Activated CD8-positive, alpha-beta memory T cell treated with anti-CD3 and anti-CD28 coated beads for 36 hours (primary cell): Measurements from ENCODE around the gene MYL3. TPM values are rescaled to one million over a fixed set of nuclear protein-coding genes. Genes with fewer than 3 reads are reported as not detected.

Experiments
- CTCF ChIA-PET: fragments of 350-600 bp; sonication (Branson Sonifier 250); formaldehyde crosslinking; loops from one replicate; lab custom pipeline; 2021; ENCODE audit warnings: antibody characterized with exemption; lab: Charles Lee
- POLR2A ChIA-PET: fragments of 350-600 bp; sonication (Branson Sonifier 250); formaldehyde crosslinking; loops from one replicate; lab custom pipeline; 2021; ENCODE audit warnings: antibody characterized with exemption; lab: Charles Lee
- total RNA-seq, 2 experiments: library from RNA; stranded (reverse); gene quantifications; one replicate each; pipeline ENCODE4 v1.2.3, GENCODE V29; 2021

Gene MYL3
- total RNA-seq, 2 experiments from 2014 or later: not detected

DNA sequence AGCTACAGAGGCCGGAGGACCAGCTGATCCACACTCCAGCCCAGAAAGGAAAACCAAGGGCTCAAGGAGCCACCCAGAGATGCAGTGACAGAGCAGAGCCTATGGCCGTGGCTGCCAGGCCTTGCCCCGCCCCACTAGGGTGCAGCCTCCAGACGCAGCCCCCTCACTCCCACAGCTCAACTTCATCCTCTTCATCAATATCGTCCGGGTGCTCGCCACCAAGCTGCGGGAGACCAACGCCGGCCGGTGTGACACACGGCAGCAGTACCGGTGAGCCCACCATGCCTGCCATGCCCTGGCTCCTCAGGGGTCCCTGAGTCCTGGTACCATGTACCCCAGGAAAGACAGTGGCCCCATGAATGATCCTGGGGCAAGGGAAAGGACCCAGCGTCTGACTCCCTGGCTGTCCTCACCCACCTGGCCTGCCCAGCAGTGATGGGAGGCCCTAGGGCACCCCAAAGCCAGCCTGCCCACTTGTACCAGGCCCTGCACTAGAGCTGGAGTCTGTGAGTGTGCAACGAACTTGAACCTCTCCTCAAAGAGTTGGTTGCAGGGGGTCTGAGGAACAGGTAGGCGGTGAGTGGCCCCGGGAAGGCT is 38.4 kb upstream of the MYL3 start:
- ChIA-PET POLR2A (no interaction called here), CTCF (interaction anchor here (0.6 to 1.9 kb wide), 3 partner anchors 8 to 782 kb away, joined by 3 to 7 read pairs (median 3); no protein-coding TSS in a partner anchor)

DNA sequence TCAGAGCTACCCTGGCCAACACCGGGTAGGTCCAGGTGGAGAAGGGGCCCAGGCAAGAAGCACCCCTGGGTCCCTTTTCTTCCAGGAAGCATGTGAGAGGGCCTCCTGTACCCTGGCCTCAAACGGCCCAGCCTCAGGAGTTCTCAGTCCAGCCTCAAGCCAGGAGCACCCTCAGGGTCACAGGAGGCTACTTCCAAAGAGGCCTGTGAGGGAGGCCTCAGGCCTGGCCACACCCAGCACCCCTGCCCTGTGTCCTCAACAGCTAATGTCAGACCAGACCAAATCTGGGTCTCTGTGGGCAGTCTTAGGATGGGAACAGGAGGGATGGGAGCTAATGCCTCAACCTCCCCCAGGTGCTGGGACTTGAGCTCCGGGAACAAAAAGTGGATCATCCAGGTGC is 37.8 kb upstream of the MYL3 start:
- ChIA-PET POLR2A (no interaction called here), CTCF (interaction anchor here (0.6 to 1.9 kb wide), 3 partner anchors 8 to 783 kb away, joined by 3 to 7 read pairs (median 3); no protein-coding TSS in a partner anchor)

DNA sequence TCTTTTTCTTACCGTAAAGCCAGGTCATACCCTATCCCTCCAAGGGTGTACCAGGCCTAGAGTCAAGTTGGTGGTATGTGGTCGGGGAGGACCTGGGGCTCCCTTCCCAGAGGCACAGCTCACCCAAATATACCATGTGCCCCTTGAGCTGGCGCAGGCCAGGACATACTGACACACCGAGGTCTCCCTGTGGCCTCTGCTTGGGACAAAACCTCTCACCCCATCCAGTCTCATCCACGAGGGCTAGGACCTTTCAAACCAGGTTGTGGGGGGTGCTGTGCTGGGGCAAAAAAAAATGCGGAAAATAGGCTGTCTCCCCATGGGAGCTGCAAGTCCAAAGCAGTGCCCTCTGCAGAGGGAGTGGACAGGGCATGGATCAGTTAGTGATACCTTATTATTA is 37.1 kb upstream of the MYL3 start:
- ChIA-PET POLR2A (no interaction called here), CTCF (interaction anchor here (1.1 to 1.9 kb wide), 2 partner anchors 9 to 33 kb away, joined by 3 to 7 read pairs; no protein-coding TSS in a partner anchor)

DNA sequence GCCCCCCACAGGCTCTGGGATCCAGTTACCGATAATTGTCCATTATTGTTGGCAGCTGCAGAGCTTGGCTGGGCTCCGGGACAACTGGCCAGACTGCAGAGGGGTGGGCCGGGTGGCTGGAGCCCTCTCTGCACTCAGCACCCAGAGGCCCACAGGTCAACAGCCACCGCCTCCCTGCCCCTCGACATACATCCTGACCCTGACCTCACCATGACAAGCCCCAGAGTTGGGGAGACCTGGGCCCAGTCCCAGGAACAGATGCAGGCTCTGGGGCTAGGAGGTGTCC is 36.7 kb upstream of the MYL3 start:
- ChIA-PET POLR2A (no interaction called here), CTCF (interaction anchor here (1.9 kb wide), 1 partner anchor 33 kb away, joined by 7 read pairs; no protein-coding TSS in a partner anchor)

DNA sequence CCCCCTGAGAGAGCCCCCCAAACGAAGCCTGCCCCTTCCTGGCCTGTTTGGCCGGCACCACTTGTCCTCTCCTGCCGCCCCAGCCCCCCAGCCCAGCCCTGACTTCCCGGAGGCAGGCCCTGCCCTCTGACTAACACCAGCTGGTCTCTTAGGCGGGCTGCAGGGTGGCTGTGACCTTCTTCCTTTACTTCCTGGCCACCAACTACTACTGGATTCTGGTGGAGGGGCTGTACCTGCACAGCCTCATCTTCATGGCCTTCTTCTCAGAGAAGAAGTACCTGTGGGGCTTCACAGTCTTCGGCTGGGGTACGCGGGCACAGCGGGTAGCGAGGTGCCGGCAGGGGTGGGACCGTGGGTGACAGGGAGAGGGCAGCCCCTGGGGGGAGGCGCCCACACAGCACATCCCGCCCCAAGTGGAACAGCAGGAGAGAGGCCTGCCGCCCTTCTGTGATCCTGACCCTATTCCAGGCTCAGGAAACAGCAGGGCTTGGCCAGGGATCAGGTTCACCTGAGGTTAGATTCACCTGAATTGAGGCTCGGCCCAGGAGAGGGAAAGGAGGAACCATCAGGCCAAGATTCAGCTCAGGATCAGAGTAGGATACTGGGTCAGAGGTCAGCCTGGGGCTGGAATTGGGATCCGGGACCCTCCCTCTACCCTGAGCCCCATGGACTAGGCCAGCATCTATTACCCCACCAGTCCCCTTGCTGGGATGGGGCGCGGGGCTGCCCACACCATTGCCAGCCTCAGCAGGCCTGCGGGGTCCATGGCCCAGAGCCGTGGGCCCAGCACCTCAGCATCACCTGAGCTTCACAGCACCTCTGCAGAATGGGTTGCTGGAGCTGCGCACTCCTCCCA is 36.1 kb upstream of the MYL3 start:
- POLR2A ChIA-PET: no interaction called here
- CTCF ChIA-PET: interaction anchor here (1.6 kb wide), 1 partner anchor 32 kb away, joined by 4 read pairs; no protein-coding TSS in a partner anchor

DNA sequence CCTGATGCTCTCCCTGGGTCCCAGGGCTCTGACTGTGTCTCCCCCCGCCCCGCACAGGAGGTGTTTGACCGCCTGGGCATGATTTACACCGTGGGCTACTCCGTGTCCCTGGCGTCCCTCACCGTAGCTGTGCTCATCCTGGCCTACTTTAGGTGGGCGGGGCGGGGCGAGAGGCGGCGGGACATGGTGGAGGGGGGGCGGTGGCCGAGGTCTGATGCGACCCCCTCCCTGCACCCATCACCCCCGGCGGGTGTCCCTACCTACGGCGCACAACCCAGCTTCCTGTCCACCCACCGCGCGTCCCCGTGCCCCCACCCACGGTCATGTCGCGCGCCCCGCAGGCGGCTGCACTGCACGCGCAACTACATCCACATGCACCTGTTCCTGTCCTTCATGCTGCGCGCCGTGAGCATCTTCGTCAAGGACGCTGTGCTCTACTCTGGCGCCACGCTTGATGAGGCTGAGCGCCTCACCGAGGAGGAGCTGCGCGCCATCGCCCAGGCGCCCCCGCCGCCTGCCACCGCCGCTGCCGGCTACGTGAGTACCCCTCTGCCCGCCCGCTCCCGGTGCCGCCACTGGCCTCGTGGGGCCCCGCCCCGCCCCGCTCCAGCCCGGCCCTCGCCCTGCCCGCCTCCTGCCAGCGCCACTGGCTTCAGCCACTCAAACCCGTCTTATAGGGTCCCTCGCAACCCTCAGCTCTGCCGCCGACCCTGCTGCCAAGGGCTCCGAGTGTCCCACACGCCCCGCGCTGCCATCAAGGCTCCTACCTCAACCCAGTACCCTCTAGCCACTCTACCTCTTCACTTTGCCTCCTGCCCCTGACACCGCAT is 35.3 kb upstream of the MYL3 start:
- POLR2A ChIA-PET: no interaction called here
- CTCF ChIA-PET: interaction anchor here (0.7 to 1.6 kb wide), 2 partner anchors 31 to 184 kb away, joined by 3 to 4 read pairs; no protein-coding TSS in a partner anchor

DNA sequence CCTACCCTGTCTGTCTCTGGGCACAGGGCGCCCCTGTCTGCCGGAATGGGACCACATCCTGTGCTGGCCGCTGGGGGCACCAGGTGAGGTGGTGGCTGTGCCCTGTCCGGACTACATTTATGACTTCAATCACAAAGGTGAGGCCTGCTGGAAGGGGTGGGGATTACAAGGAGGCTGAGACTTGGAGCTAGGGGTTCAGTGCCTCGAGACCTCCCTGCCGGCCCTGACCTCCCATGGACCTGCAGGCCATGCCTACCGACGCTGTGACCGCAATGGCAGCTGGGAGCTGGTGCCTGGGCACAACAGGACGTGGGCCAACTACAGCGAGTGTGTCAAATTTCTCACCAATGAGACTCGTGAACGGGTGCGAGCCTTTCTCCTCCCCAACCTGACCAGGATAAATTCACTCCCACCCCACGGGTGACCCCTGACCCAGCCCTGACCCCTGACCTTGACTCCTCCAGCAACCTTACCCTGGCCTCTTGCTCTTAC is 34.6 kb upstream of the MYL3 start:
- ChIA-PET CTCF (interaction anchor here (0.7 to 1.6 kb wide), 2 partner anchors 30 to 183 kb away, joined by 3 to 4 read pairs; no protein-coding TSS in a partner anchor), POLR2A (no interaction called here)

DNA sequence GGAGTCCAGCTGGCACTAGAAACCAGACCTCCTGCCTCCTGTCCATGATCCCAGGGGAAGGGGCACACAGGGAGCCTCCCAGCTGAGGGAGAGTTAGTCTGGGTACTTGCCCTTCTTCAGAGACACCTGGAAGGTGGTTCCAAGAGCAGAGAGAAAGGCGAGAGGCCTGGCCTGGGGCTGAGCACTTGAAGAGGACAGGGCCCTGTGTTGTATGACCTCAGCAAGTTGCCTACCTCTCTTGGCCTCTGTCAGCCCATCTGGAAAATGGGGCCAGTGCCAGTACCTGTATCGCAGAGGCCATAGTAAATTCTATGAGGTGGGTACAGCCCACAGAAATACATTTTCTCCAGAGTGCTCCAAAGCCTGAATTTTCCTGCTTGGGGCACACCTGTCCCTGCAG is 33.8 kb upstream of the MYL3 start:
- POLR2A ChIA-PET: no interaction called here
- CTCF ChIA-PET: no interaction called here

DNA sequence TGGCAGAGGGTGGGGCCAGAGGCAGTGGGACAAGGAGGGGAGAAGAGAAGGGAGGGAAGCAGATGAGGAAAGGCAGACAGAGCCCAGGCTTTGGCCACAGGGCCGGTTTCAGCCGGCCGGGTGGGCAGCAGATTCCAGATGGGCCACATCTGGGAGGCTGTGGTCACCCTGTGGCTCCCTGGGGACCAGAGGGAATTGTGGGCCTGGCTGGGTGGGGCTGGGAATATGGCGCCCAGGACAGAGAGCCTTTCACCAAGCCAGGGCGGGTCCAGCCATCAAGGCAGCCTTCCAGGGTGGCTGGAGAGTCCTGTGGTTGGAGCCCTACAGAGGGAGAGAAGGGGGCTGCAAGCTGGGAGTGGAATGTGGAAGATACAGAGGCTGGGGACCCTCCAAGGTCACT is 33.1 kb upstream of the MYL3 start:
- ChIA-PET CTCF (interaction anchor here (1.3 to 3.5 kb wide), 6 partner anchors 11 to 193 kb away, joined by 5 to 16 read pairs (median 10); no protein-coding TSS in a partner anchor), POLR2A (no interaction called here)

DNA sequence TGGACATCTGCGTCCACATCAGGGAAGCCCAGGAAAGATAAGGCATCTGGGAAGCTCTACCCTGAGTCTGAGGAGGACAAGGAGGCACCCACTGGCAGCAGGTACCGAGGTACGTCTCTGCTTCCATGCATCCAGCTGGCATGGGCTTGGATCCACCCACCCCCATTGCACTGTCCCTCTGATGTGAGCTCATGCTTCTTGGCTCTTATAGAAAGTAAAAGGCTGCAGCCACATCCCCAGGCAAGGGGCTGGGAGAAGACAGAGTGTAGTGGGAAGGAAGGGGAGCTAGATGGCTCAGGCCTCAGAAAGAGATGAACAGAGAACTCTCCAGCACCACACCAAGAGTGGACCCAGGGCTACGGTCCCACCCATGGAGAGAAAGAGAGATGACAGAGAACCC is 32.5 kb upstream of the MYL3 start:
- ChIA-PET CTCF (interaction anchor here (0.7 to 3.5 kb wide), 10 partner anchors 10 to 194 kb away, joined by 3 to 16 read pairs (median 8); partner anchors contain the start of gene TMIE), POLR2A (no interaction called here)

DNA sequence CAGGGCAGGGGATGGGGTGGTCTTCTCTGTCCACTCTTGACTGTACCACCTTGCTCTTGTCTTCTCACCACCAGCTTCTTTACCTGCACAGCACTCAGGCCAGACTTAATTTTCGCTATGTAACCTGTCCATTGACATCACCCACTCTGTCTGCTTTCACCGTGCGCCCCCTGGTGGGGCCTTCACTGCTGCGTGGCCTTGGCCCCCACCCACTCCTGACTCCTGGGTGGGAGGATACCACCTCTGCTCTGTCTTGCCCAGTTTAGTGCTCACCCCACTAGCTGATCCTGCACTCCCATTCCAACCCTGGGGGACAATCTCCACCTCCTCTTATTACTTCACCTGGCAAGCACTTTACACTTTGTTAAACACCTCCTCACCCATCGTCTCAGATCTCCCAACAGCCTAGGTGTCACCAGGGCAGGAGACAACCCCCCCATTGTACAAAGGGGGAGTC is 32.0 kb upstream of the MYL3 start:
- ChIA-PET POLR2A (no interaction called here), CTCF (interaction anchor here (0.7 to 3.5 kb wide), 14 partner anchors 10 to 194 kb away, joined by 3 to 16 read pairs (median 6); partner anchors contain the start of gene TMIE)

DNA sequence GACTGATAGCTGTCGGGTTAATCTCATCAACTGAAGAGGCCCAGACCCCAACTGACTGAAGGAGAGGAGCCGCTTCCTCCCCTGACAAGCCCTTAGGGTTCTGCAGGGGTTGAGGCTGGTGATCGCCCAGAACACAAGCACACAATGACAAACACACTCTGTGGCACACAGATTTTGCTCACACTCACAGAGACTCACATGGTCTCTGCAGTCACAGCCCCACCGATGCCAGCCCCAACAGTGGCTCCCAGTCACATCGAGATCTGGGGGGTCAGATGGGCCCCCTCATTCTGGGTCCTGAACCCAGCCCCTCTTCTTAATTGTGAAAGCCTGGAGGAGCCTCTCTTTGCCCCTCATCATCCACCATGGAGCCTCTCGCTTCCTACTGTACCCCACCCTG is 31.0 kb upstream of the MYL3 start:
- ChIA-PET POLR2A (no interaction called here), CTCF (interaction anchor here (0.7 to 3.5 kb wide), 12 partner anchors 9 to 433 kb away, joined by 3 to 16 read pairs (median 6); no protein-coding TSS in a partner anchor)

DNA sequence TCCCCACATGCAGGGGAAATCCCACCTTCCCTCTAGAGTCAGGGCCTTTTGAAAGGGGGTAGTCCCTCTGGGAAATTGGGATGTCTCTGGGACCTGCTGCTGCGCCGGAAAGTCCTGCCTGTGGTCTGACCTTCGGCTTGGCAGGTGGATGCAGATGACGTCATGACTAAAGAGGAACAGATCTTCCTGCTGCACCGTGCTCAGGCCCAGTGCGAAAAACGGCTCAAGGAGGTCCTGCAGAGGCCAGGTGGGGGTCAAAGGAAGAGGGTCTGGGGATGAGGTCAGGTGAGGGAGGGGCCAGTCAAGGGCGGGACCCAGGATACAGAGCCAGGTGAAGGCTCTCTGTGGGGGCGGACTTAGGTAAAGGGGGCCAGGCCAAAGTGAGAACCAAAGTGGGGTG is 30.5 kb upstream of the MYL3 start:
- POLR2A ChIA-PET: no interaction called here

DNA sequence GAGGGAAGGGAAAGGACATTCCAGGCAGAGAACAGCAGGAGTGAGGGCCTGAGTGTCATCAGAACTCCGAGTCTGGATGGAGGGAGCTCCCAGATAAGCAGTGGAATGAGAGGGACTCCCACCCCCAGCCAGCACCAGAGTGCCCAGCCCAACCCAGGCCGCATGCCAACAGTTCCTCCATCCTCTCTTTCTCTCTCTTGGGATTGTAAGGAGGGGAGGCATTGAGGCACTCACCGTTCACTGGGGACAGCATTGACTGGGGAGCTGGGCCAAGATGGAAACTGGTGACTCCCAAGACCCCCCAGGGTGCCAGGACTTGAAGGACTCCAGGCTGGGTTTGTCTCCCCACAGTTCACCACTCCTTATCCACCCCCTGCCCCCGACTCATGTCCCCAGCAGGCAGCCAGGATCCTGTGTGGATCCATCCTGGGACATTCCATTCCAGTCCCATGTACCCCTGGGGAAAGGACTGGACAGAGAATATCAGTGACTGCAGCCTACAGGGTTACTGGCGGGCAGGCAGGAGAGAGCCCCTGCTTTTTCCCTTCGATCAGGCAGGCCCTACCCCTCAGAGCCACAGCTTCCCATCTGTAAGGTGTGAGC is 30.0 kb upstream of the MYL3 start:
- ChIA-PET POLR2A (no interaction called here), CTCF (interaction anchor here (1.0 to 3.5 kb wide), 3 partner anchors 26 to 190 kb away, joined by 3 to 16 read pairs (median 8); no protein-coding TSS in a partner anchor)

More for the DNA sequence above, 30.5 kb upstream of the MYL3 start:
- CTCF ChIA-PET: interaction anchor here (1.0 to 3.5 kb wide), 4 partner anchors 27 to 190 kb away, joined by 3 to 16 read pairs (median 9); no protein-coding TSS in a partner anchor

DNA sequence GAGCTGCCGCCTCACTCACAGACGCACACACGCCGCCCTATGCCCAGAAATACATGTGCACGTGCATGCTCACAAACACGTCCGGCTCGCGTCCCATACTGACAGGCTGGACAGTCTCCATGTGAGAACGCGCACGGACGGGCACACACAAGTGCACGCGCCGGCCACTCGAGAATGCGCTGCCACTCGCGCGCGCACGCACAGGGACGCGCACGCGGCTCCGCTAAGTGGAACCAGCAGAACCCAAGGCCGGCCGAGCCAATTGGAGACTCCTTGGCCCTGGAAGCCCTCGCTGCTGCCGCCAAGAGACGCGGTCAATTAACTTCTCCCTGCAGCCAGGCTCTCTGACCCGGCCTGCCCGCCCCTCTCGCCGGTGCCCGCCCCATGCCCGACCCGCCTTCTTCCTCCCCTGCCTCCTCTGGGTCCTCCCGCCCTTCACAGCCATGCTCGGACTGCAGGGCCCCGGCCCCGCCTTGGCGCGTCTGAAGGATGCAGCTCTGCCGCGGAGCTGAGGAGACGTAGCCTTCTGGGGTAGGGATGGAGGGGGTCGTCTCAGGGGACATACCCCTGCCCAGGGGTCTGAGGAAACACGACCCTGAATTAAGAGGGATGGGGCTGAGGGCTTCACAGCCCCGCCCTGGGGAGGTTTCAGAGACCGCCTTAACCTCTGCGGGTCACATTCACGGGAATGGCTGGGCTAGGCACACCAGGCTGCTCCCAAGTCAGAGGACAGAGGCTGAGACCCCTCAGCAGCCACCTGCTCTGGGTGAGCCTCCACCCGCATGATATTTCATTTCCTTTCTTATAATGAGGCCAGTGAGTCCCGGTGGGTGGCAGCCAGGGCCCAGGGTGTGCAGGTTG is 29.3 kb upstream of the MYL3 start:
- POLR2A ChIA-PET: no interaction called here
- CTCF ChIA-PET: interaction anchor here (3.5 kb wide), 1 partner anchor 189 kb away, joined by 16 read pairs; no protein-coding TSS in a partner anchor

DNA sequence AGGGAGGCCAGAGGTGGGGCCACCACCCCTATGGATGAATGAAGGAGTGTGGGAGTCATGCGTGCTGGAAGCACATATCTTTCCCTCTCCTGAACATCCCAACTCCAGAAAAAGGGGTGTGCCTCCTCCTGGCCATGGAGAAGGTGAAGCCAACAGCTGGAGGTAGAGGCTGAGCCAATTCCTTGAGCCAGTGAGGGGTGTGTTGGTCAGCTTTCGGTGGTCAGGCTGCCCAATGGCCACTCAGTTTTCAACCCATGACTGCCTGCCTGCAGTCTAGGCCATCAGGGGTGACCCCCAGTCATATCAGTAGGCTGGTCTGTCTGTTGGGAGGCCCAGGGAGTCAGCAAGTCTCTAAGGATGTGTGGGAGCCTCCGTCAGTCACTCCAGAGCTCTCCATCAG is 27.9 kb upstream of the MYL3 start:
- ChIA-PET POLR2A (no interaction called here), CTCF (interaction anchor here (1.1 to 1.8 kb wide), 2 partner anchors 13 to 407 kb away, joined by 4 read pairs; no protein-coding TSS in a partner anchor)

DNA sequence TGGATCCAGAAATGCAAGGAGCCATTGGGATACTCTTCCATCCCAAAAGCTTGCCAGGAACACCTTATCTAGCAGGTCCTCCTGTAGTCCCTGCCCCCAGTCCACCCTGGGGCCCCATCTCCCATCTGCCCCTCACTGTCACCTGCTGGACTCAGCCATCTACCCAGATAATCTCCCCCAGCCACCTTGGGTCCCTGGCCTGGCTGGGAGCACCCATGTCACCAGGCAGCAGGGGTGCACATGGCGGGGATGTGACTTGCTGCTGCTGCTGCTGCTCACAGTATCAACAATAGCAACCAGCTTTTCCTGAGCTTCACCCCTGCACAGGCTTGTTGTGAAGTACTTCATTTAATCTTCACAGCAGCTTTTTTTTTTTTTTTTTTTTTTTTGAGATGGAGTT is 26.9 kb upstream of the MYL3 start:
- CTCF ChIA-PET: interaction anchor here (1.1 to 2.7 kb wide), 5 partner anchors 12 to 406 kb away, joined by 3 to 8 read pairs (median 4); no protein-coding TSS in a partner anchor

More for the DNA sequence above, 26.9 kb upstream of the MYL3 start:
- POLR2A ChIA-PET: interaction anchor here (0.7 kb wide), 1 partner anchor 82 kb away, joined by 8 read pairs; no protein-coding TSS in a partner anchor
